ENCODE measurements around the gene KIRREL1. TPM values are rescaled to one million over a fixed set of nuclear protein-coding genes. Genes with fewer than 3 reads are reported as not detected.

The KIRREL1 gene
- polyA plus RNA-seq, 1 donor from 2014 or later, result 12.9 TPM

- H3K9ac ChIP-seq (ENCODE audit: low read length), result no peak overlapping the region
- H3K27me3 ChIP-seq (ENCODE audit: insufficient read depth, low read depth, low read length), result no peaks in the 10 kb centered on the region
- no peaks in the 10 kb centered on the region for H3K9me2 ChIP-seq (ENCODE audit: insufficient read depth, low read length)
- H3K27ac ChIP-seq (ENCODE audit: low read length), result no peak overlapping the region
- no peaks in the 10 kb centered on the region for H3F3A ChIP-seq (ENCODE audit: insufficient read depth, low read length, poor library complexity, severe bottlenecking)
- no peaks in the 10 kb centered on the region for H3K36me3 ChIP-seq (ENCODE audit: insufficient read depth, low read length)
- no peak overlapping the region for H3K4me2 ChIP-seq (ENCODE audit: low read length)
- H2AFZ ChIP-seq (ENCODE audit: low read depth, low read length), result no peak overlapping the region
- no peaks in the 10 kb centered on the region for H3K9me3 ChIP-seq (ENCODE audit: low read length)
- H4K20me1 ChIP-seq (ENCODE audit: insufficient read depth), result no peaks in the 10 kb centered on the region
- H3K4me3 ChIP-seq (ENCODE audit: low read length), result no peak overlapping the region
- no peaks in the 10 kb centered on the region for H3K79me2 ChIP-seq (replicated peaks; ENCODE audit: insufficient read depth, low read length)
- TF ChIP-seq CTCF (IDR thresholded peaks at IDR 0.05; ENCODE audit: poor library complexity, severe bottlenecking), result no peak
- no peak for TF ChIP-seq MXI1 (conservative IDR thresholded peaks at IDR 0.05; ENCODE audit: poor library complexity, severe bottlenecking)
- no peak for TF ChIP-seq SMC3 (conservative IDR thresholded peaks at IDR 0.05; ENCODE audit: poor library complexity)
- no peak for TF ChIP-seq RAD21 (conservative IDR thresholded peaks at IDR 0.05)
- TF ChIP-seq EZH2 (IDR thresholded peaks at IDR 0.05; ENCODE audit: borderline replicate concordance, insufficient read depth, low read length, poor library complexity, severe bottlenecking), result no peak
- TF ChIP-seq EP300 (conservative IDR thresholded peaks at IDR 0.05; ENCODE audit: poor library complexity, severe bottlenecking), result no peak
- no peak for TF ChIP-seq REST (IDR thresholded peaks at IDR 0.05; ENCODE audit: borderline replicate concordance)
- no peak for TF ChIP-seq TAF1 (IDR thresholded peaks at IDR 0.05; ENCODE audit: low read depth)
- no peak for TF ChIP-seq POLR2AphosphoS5 (IDR thresholded peaks at IDR 0.05)
Measured at GRCh38 chr1:158100498-158100897, 107.1 kb downstream of the KIRREL1 start.

- no peak overlapping the region for H3K9ac ChIP-seq (ENCODE audit: low read length)
- no peak overlapping the region for H3K27ac ChIP-seq (ENCODE audit: low read length)
Measured at GRCh38 chr1:158101455-158101854, 108.0 kb downstream of the KIRREL1 start.

More at GRCh38 chr1:158101455-158101854, 108.0 kb downstream of the KIRREL1 start:
- H3K79me2 ChIP-seq (replicated peaks; ENCODE audit: insufficient read depth, low read length), result no peaks in the 10 kb centered on the region
- no peaks in the 10 kb centered on the region for H3K36me3 ChIP-seq (ENCODE audit: insufficient read depth, low read length)
- no peaks in the 10 kb centered on the region for H3K9me2 ChIP-seq (ENCODE audit: insufficient read depth, low read length)
- no peak for TF ChIP-seq MXI1 (conservative IDR thresholded peaks at IDR 0.05; ENCODE audit: poor library complexity, severe bottlenecking)
- no peak for TF ChIP-seq POLR2AphosphoS5 (IDR thresholded peaks at IDR 0.05)
- TF ChIP-seq EZH2 (IDR thresholded peaks at IDR 0.05; ENCODE audit: borderline replicate concordance, insufficient read depth, low read length, poor library complexity, severe bottlenecking), result no peak
- no peak for TF ChIP-seq REST (IDR thresholded peaks at IDR 0.05; ENCODE audit: borderline replicate concordance)
- no peak for TF ChIP-seq SMC3 (conservative IDR thresholded peaks at IDR 0.05; ENCODE audit: poor library complexity)
- TF ChIP-seq RAD21 (conservative IDR thresholded peaks at IDR 0.05), result no peak
- TF ChIP-seq TAF1 (IDR thresholded peaks at IDR 0.05; ENCODE audit: low read depth), result no peak
- no peak for TF ChIP-seq EP300 (conservative IDR thresholded peaks at IDR 0.05; ENCODE audit: poor library complexity, severe bottlenecking)
- TF ChIP-seq CTCF (IDR thresholded peaks at IDR 0.05; ENCODE audit: poor library complexity, severe bottlenecking), result no peak
- H3F3A ChIP-seq (ENCODE audit: insufficient read depth, low read length, poor library complexity, severe bottlenecking), result no peaks in the 10 kb centered on the region
- H2AFZ ChIP-seq (ENCODE audit: low read depth, low read length), result no peak overlapping the region
- H3K9me3 ChIP-seq (ENCODE audit: low read length), result no peaks in the 10 kb centered on the region
- no peaks in the 10 kb centered on the region for H4K20me1 ChIP-seq (ENCODE audit: insufficient read depth)
- no peaks in the 10 kb centered on the region for H3K27me3 ChIP-seq (ENCODE audit: insufficient read depth, low read depth, low read length)
- H3K4me3 ChIP-seq (ENCODE audit: low read length), result no peak overlapping the region
- H3K4me2 ChIP-seq (ENCODE audit: low read length), result no peak overlapping the region

Data from neural cell (in vitro differentiated cells).